Muscle of leg (tissue), 11 donors: Measurements from ENCODE around the gene FERMT1. TPM values are rescaled to one million over a fixed set of nuclear protein-coding genes. Genes with fewer than 3 reads are reported as not detected.
"Not testable (repeated sequence)": the region's sequence is repeated elsewhere in the genome, so short reads cannot be mapped to it uniquely, and the experiment has no call there.

Experiments used
- DNase-seq: peaks from one replicate; pipeline ENCODE4 v3.0.0; 2013
- H3K27ac ChIP-seq: one replicate; pipeline ENCODE4 v1.5.1; 2013; ENCODE audit warnings: mild to moderate bottlenecking, low read length, control low read depth
- H3K27me3 ChIP-seq: one replicate; pipeline ENCODE4 v1.6.1; 2013; ENCODE audit warnings: low read length; ENCODE audit not compliant: control insufficient read depth, insufficient read depth
- H3K36me3 ChIP-seq: one replicate; pipeline ENCODE4 v1.6.1; 2013; ENCODE audit warnings: low read length; ENCODE audit not compliant: control insufficient read depth, insufficient read depth
- H3K4me1 ChIP-seq: one replicate; pipeline ENCODE4 v1.6.1; 2013; ENCODE audit warnings: low read length; ENCODE audit not compliant: control insufficient read depth, insufficient read depth
- H3K4me3 ChIP-seq: one replicate; pipeline ENCODE4 v1.5.1; 2013; ENCODE audit warnings: low read length, control low read depth
- H3K9me3 ChIP-seq: replicated peaks from 2 replicates; pipeline ENCODE4 v1.6.1; 2013; ENCODE audit warnings: low read depth, low read length; ENCODE audit not compliant: control insufficient read depth
- WGBS: methylation state at CpG from one replicate; pipeline ENCODE4 v1.1.5; 2013; ENCODE audit warnings: missing lambda C conversion rate; ENCODE audit not compliant: insufficient coverage; 5-methylcytosine and 5-hydroxymethylcytosine counted together
- polyA plus RNA-seq, 8 donors: library from polyadenylated mRNA; unstranded; fragments of 120-200 nt; gene quantifications; one replicate each; pipeline versions ENCODE4 v1.2.1 to v1.2.3, GENCODE V29; 2013; ENCODE audit warnings: inconsistent platforms in 1 of 8, low replicate concordance in 1 of 8; ENCODE audit not compliant: insufficient read length in 8 of 8, insufficient read depth in 1 of 8
- total RNA-seq: library from RNA; stranded (reverse); fragments of 120-200 nt; gene quantifications from one replicate; pipeline ENCODE4 v1.2.4, GENCODE V29; 2013

FERMT1 gene
- total and polyA plus RNA-seq, 9 donors: 0.23 to 2.6 (median 0.42) TPM

GRCh38 chr20:6057691-6058090, 65.1 kb downstream of the FERMT1 start:
- DNase-seq: no peak
- Histone ChIP-seq H3K9me3 (no peaks in the 10 kb centered on the region), H3K36me3 (no peaks in the 10 kb centered on the region), H3K27me3 (peaks cover 18% of the 10 kb centered on the region), H3K27ac (no peak overlapping the region), H3K4me1 (peaks cover 12% of the 10 kb centered on the region), H3K4me3 (no peak overlapping the region)
- WGBS: no CpG with 5 or more reads among the region's 2 CpGs

- 94% methylated on average over 2 of the region's 2 CpGs for WGBS
- Histone ChIP-seq H3K36me3 (no peaks in the 10 kb centered on the region), H3K27ac (no peak overlapping the region), H3K27me3 (peaks cover 23% of the 10 kb centered on the region), H3K4me3 (no peak overlapping the region), H3K4me1 (peaks cover 15% of the 10 kb centered on the region), H3K9me3 (no peaks in the 10 kb centered on the region)
- no peak for DNase-seq
Measured at GRCh38 chr20:6057139-6057538, 65.7 kb downstream of the FERMT1 start.

GRCh38 chr20:6055981-6056569, 66.8 kb downstream of the FERMT1 start:
- H3K27me3 ChIP-seq: peaks cover 32% of the 10 kb centered on the region
- H3K9me3 ChIP-seq: no peaks in the 10 kb centered on the region
- no peaks in the 10 kb centered on the region for H3K36me3 ChIP-seq
- no peak overlapping the region for H3K27ac ChIP-seq
- no peak for DNase-seq
- H3K4me1 ChIP-seq: peaks cover 20% of the 10 kb centered on the region
- 84% methylated on average over 9 of the region's 9 CpGs for WGBS
- no peak overlapping the region for H3K4me3 ChIP-seq

- peaks cover 20% of the 10 kb centered on the region for H3K4me1 ChIP-seq
- H3K4me3 ChIP-seq: no peak overlapping the region
- no peaks in the 10 kb centered on the region for H3K36me3 ChIP-seq
- no peaks in the 10 kb centered on the region for H3K9me3 ChIP-seq
- H3K27ac ChIP-seq: no peak overlapping the region
- peaks cover 40% of the 10 kb centered on the region for H3K27me3 ChIP-seq
- 78% methylated on average over 6 of the region's 10 CpGs for WGBS
- no peak for DNase-seq
Measured at GRCh38 chr20:6055161-6055783, 67.6 kb downstream of the FERMT1 start.

GRCh38 chr20:6054689-6055051, 68.2 kb downstream of the FERMT1 start:
- not testable (repeated sequence) for DNase-seq, H3K27ac ChIP-seq, H3K4me3 ChIP-seq, H3K9me3 ChIP-seq, H3K36me3 ChIP-seq
- Histone ChIP-seq H3K4me1 (peaks cover 20% of the 10 kb centered on the region), H3K27me3 (peaks cover 41% of the 10 kb centered on the region)
- WGBS: no CpG with 5 or more reads among the region's 4 CpGs

GRCh38 chr20:6053776-6054688, 68.8 kb downstream of the FERMT1 start, which contains the start of gene LRRN4:
Gene LRRN4, minus strand, starts transcription at chr20:6054060. Its CDS starts 1,261 bp downstream, at chr20:6052799.
- peaks cover 20% of the 10 kb centered on the region for H3K4me1 ChIP-seq
- no peak within 1 kb of the TSS for H3K4me3 ChIP-seq
- H3K27ac ChIP-seq: no peak within 1 kb of the TSS
- peaks cover 41% of the 10 kb centered on the region for H3K27me3 ChIP-seq
- DNase-seq: peak; percentile 48
- no peaks in the 10 kb centered on the region for H3K36me3 ChIP-seq
- H3K9me3 ChIP-seq: no peaks in the 10 kb centered on the region
- 22% methylated on average over 7 of the region's 13 CpGs for WGBS

GRCh38 chr20:6053064-6053775, 69.6 kb downstream of the FERMT1 start:
- Histone ChIP-seq H3K36me3 (no peaks in the 10 kb centered on the region), H3K4me3 (no peak overlapping the region)

GRCh38 chr20:6051505-6051904, 71.3 kb downstream of the FERMT1 start:
- peaks cover 39% of the 10 kb centered on the region for H3K27me3 ChIP-seq
- H3K9me3 ChIP-seq: no peaks in the 10 kb centered on the region
- peaks cover 20% of the 10 kb centered on the region for H3K4me1 ChIP-seq
- no peak overlapping the region for H3K4me3 ChIP-seq
- 35% methylated on average over 2 of the region's 5 CpGs for WGBS
- peak; percentile 69 for DNase-seq
- H3K27ac ChIP-seq: no peak overlapping the region
- H3K36me3 ChIP-seq: no peaks in the 10 kb centered on the region

More at GRCh38 chr20:6053064-6053775, 69.6 kb downstream of the FERMT1 start:
- Histone ChIP-seq H3K27ac (no peak overlapping the region), H3K9me3 (no peaks in the 10 kb centered on the region), H3K4me1 (peaks cover 20% of the 10 kb centered on the region), H3K27me3 (peaks cover 39% of the 10 kb centered on the region)
- WGBS: 56% methylated on average over 5 of the region's 8 CpGs
- DNase-seq: no peak

GRCh38 chr20:6048391-6048790, 74.4 kb downstream of the FERMT1 start:
- no peak for DNase-seq
- Histone ChIP-seq H3K27ac (no peak overlapping the region), H3K4me3 (no peak overlapping the region), H3K27me3 (peaks cover 32% of the 10 kb centered on the region), H3K36me3 (no peaks in the 10 kb centered on the region), H3K4me1 (peaks cover 12% of the 10 kb centered on the region), H3K9me3 (no peaks in the 10 kb centered on the region)
- WGBS: no CpG with 5 or more reads among the region's 3 CpGs
